ENCODE measurements around the gene RFX5. TPM values are rescaled to one million over a fixed set of nuclear protein-coding genes. Genes with fewer than 3 reads are reported as not detected.

RFX5 gene
- polyA plus RNA-seq, 2 of the 4 experiments (the other 2 are of a cell fraction) = 55.9 to 60.1 TPM

DNA sequence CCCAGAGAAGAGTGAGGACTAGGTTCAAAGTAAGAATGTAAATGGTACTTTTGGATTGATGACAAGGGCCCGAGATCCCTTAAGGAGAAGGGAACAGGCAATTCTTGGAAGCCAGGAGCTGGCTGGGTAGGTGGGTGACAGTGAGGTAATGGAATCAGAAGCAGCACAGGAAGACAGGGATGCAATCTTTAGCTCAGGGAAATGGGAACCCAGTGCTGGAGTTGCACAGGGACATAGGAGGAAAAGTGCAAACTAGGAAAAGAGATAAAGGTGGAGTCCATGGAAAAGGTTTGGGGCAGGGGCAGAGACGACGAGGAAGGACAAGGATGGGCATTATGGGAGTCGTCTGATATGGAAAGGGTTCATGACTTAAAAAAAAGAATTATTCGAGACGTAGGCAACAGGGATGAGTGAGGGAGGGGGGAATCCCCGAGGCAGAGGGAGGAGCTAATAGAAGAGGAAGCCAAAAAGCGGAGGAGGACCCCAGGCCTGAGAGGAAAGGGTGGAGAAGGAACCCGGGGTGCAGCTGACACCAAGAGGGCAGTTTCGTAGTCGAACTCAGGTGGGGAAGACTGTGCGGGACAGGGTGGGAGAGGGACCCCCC is 20.3 kb downstream of the RFX5 start (continued):
- TF ChIP-seq, protein P1, sequence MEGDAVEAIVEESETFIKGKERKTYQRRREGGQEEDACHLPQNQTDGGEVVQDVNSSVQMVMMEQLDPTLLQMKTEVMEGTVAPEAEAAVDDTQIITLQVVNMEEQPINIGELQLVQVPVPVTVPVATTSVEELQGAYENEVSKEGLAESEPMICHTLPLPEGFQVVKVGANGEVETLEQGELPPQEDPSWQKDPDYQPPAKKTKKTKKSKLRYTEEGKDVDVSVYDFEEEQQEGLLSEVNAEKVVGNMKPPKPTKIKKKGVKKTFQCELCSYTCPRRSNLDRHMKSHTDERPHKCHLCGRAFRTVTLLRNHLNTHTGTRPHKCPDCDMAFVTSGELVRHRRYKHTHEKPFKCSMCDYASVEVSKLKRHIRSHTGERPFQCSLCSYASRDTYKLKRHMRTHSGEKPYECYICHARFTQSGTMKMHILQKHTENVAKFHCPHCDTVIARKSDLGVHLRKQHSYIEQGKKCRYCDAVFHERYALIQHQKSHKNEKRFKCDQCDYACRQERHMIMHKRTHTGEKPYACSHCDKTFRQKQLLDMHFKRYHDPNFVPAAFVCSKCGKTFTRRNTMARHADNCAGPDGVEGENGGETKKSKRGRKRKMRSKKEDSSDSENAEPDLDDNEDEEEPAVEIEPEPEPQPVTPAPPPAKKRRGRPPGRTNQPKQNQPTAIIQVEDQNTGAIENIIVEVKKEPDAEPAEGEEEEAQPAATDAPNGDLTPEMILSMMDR (IDR thresholded peaks at IDR 0.05) = no peak
- no peak for TF ChIP-seq CHD2 (IDR thresholded peaks at IDR 0.05; ENCODE audit: low read length, partially characterized antibody)
- TF ChIP-seq NR3C1 (IDR thresholded peaks at IDR 0.05) = no peak
- TF ChIP-seq, protein P2, sequence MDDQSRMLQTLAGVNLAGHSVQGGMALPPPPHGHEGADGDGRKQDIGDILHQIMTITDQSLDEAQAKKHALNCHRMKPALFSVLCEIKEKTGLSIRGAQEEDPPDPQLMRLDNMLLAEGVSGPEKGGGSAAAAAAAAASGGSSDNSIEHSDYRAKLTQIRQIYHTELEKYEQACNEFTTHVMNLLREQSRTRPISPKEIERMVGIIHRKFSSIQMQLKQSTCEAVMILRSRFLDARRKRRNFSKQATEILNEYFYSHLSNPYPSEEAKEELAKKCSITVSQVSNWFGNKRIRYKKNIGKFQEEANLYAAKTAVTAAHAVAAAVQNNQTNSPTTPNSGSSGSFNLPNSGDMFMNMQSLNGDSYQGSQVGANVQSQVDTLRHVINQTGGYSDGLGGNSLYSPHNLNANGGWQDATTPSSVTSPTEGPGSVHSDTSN (IDR thresholded peaks at IDR 0.05) = no peak

DNA sequence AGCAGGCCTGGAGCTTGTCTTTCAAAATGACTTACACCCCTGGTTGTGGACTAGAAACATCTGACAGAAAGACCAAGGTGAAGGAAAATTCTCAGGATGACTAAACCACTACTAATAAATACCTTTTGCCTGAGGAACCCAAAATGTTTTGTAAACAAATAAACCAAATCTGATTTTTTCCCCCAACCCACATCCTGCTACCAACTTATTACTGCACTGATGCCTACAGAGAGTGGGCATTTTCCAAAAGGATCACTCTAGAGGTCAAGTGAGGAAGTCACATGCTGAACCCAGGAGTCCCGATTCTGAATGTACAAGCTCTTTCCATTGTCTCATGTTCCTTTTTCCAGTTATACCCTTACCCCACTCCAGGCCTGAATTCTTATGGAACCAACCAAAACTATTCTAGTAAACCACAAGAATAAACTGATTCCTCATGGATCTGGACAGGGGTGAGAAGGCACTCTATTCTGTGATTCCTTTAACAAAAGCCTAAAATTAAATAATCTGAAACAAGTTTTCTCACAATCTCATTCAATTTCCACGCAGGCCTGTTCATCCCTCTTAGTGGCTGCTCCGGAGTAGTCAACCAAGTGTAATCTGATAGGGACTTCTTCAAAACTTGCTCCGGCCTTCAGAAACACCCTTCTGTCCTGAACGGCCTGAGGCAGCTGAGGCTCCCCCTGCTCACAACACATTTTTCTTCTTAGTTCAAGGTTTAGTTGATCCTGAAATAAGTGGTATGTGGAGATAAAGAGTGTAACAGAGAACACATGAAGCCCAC is 21.2 kb downstream of the RFX5 start:
- Histone ChIP-seq H3K27ac (no peak overlapping the region), H3K9me3 (no peaks in the 10 kb centered on the region), H3K4me3 (peak overlapping the region; percentile 84; the same call in 2 of the 3 replicates), H3K4me1 (peaks cover 17% of the 10 kb centered on the region), H3K4me2 (peak overlapping the region; percentile 97)
- ChIA-PET POLR2A (interaction anchor here (2.6 kb wide), 1 partner anchor 10 kb away, joined by 8 read pairs; no protein-coding TSS in a partner anchor), CTCF (interaction anchor here (0.6 to 42.1 kb wide), 8 partner anchors 10 to 40 kb away, joined by 3 to 831 read pairs (median 10); no protein-coding TSS in a partner anchor)
- ATAC-seq = no peak
- no peak for DNase-seq (ENCODE audit: low read depth in 1 of 2, low spot score in 1 of 2)
- TF ChIP-seq NR3C1 (IDR thresholded peaks at IDR 0.05) = no peak
- TF ChIP-seq MYC (IDR thresholded peaks at IDR 0.05; ENCODE audit: borderline replicate concordance, low read length) = no peak
- TF ChIP-seq, protein P3, sequence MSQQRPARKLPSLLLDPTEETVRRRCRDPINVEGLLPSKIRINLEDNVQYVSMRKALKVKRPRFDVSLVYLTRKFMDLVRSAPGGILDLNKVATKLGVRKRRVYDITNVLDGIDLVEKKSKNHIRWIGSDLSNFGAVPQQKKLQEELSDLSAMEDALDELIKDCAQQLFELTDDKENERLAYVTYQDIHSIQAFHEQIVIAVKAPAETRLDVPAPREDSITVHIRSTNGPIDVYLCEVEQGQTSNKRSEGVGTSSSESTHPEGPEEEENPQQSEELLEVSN (IDR thresholded peaks at IDR 0.05; ENCODE audit: borderline replicate concordance, low read depth) = no peak
- TF ChIP-seq, protein P1 (IDR thresholded peaks at IDR 0.05) = no peak
- TF ChIP-seq MAFK (IDR thresholded peaks at IDR 0.05; ENCODE audit: partially characterized antibody) = no peak
- no peak for TF ChIP-seq RARB (CRISPR knock-in tag; IDR thresholded peaks at IDR 0.05)
- no peak for TF ChIP-seq ZFP36 (IDR thresholded peaks at IDR 0.05; ENCODE audit: borderline replicate concordance, partially characterized antibody)
- TF ChIP-seq CHD4 (IDR thresholded peaks at IDR 0.05; ENCODE audit: borderline replicate concordance) = no peak
- no peak for TF ChIP-seq BHLHE40 (IDR thresholded peaks at IDR 0.05; ENCODE audit: low read depth, low read length)
- no peak for TF ChIP-seq TP53 (CRISPR knock-in tag; IDR thresholded peaks at IDR 0.05)
- no peak for TF ChIP-seq CEBPB (IDR thresholded peaks at IDR 0.05)
- TF ChIP-seq, protein P4, sequence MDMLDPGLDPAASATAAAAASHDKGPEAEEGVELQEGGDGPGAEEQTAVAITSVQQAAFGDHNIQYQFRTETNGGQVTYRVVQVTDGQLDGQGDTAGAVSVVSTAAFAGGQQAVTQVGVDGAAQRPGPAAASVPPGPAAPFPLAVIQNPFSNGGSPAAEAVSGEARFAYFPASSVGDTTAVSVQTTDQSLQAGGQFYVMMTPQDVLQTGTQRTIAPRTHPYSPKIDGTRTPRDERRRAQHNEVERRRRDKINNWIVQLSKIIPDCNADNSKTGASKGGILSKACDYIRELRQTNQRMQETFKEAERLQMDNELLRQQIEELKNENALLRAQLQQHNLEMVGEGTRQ (IDR thresholded peaks at IDR 0.05) = no peak
- no peak for TF ChIP-seq RAD21 (conservative IDR thresholded peaks at IDR 0.05 in 1 of 2, IDR thresholded peaks at IDR 0.05 in 1 of 2)
- no peak for TF ChIP-seq GATA3 (IDR thresholded peaks at IDR 0.05; ENCODE audit: borderline replicate concordance)
- no peak for TF ChIP-seq POLR2A (IDR thresholded peaks at IDR 0.05; ENCODE audit: low read length)
- no peak for TF ChIP-seq RNF2 (IDR thresholded peaks at IDR 0.05; ENCODE audit: borderline replicate concordance, low read depth)
- 80% methylated on average over 5 of the region's 5 CpGs for WGBS (ENCODE audit: missing lambda C conversion rate)
- no peak for FAIRE-seq
